K562 (cell line): ENCODE data around the gene GRIN1. TPM values are rescaled to one million over a fixed set of nuclear protein-coding genes. Genes with fewer than 3 reads are reported as not detected.
A peak's percentile ranks its signal among the peaks of the same experiment; 100 is the strongest.

Experiments used
- ARID1B ChIP-seq: fragments of 450-650 bp; IDR thresholded peaks from 2 replicates; pipeline ENCODE4 v1.6.1; 2016; ENCODE audit warnings: antibody characterized with exemption, mild to moderate bottlenecking, inconsistent platforms
- ELK1 ChIP-seq: sonication (generic); formaldehyde crosslinking; IDR thresholded peaks from 2 replicates; pipeline ENCODE4 v1.8.1; 2022; ENCODE audit warnings: missing genetic modification reagents
- LARP7 ChIP-seq: fragments of 450-650 bp; IDR thresholded peaks from 2 replicates; pipeline ENCODE4 v1.6.1; 2016
- MBD1 ChIP-seq: fragments of 250-450 bp; sonication (Bioruptor Pico); IDR thresholded peaks from 2 replicates; pipeline ENCODE4 v1.8.0; 2022; ENCODE audit warnings: inconsistent platforms
- MCM3 ChIP-seq: fragments of 450-650 bp; IDR thresholded peaks from 2 replicates; pipeline ENCODE4 v1.6.1; 2016
- MNT ChIP-seq, 2 experiments: fragments of 450-650 bp; conservative IDR thresholded peaks; 2 replicates each; pipeline ENCODE4 v1.6.1; 2017; ENCODE audit warnings: mild to moderate bottlenecking in 2 of 2, moderate library complexity in 2 of 2
- STAG1 ChIP-seq: sonication (generic); formaldehyde crosslinking; IDR thresholded peaks from 2 replicates; pipeline ENCODE4 v1.5.0; 2020; ENCODE audit warnings: missing genetic modification reagents, borderline replicate concordance
- TEAD1 ChIP-seq, 2 experiments: fragments of 450-650 bp in 1 of 2; sonication (generic) in 1 of 2; formaldehyde crosslinking; IDR thresholded peaks; 2 replicates each; pipeline versions ENCODE4 v1.4.0 to v1.8.0; 2020 to 2022; ENCODE audit warnings: mild to moderate bottlenecking in 2 of 2, missing genetic modification reagents in 1 of 2
- UBTF ChIP-seq, 2 experiments: IDR thresholded peaks; 2 replicates each; pipeline ENCODE4 v1.6.1; 2012; ENCODE audit warnings: improper control_type of control experiment in 2 of 2, low read depth in 2 of 2, low read length in 2 of 2, borderline replicate concordance in 1 of 2
- ZBTB9 ChIP-seq: fragments of 450-650 bp; formaldehyde crosslinking; IDR thresholded peaks from 2 replicates; pipeline ENCODE4 v1.4.0; 2020; ENCODE audit warnings: mild to moderate bottlenecking, moderate library complexity
- ZFP91 ChIP-seq: sonication (generic); formaldehyde crosslinking; IDR thresholded peaks from 2 replicates; pipeline ENCODE4 v1.8.0; 2022; ENCODE audit warnings: mild to moderate bottlenecking, missing genetic modification reagents
- ZNF395 ChIP-seq: fragments of 200-800 bp; sonication (Bioruptor generic); IDR thresholded peaks from 2 replicates; pipeline ENCODE4 v1.6.1; 2017; ENCODE audit warnings: missing genetic modification characterization, missing compliant biosample characterization
- ZNF584 ChIP-seq: fragments of 200-800 bp; sonication (Bioruptor generic); IDR thresholded peaks from 2 replicates; pipeline ENCODE4 v1.6.1; 2016; ENCODE audit warnings: low read depth, mild to moderate bottlenecking, missing genetic modification characterization, missing compliant biosample characterization
- polyA plus RNA-seq, 8 experiments: library from polyadenylated mRNA; depleted of rRNA in 4 of 8; stranded (reverse) in 5 of 8; unstranded in 3 of 8; fragments of >200 nt; fragmentation: Nextera tagmentation in 2 of 8; fragmentation: Illumina TruSeq in 1 of 8; extraction: Ambion mirVana in 2 of 8; extraction: Trizol in 1 of 8; gene quantifications; 2 replicates each; pipeline versions ENCODE4 v1.2.1 to v1.2.3, GENCODE V29; 2011 to 2014; ENCODE audit warnings: inconsistent platforms in 1 of 8, missing spikeins in 1 of 8
- total RNA-seq, 7 experiments: library from RNA; depleted of rRNA in 6 of 7; stranded (reverse); fragments of >200 nt in 6 of 7; fragmentation: Illumina TruSeq in 2 of 7; extraction: Trizol in 2 of 7; gene quantifications; 2 replicates each; pipeline versions ENCODE4 v1.2.1 to v1.2.3, GENCODE V29; 2011 to 2021; ENCODE audit warnings: low replicate concordance in 1 of 7

Gene GRIN1
- total and polyA plus RNA-seq, 9 of the 15 experiments (the other 6 are each of a cell fraction or from before 2014, with no cell fraction given): 0.03 to 0.35 (median 0.16) TPM; not detected in 6

GRCh38 chr9:137188490-137189296, 49.7 kb downstream of the GRIN1 start, which contains the start of the genes ANAPC2 and SSNA1 (continued):
- TF ChIP-seq MNT (conservative IDR thresholded peaks at IDR 0.05): peak; percentile 94 to 98
- peak; percentile 32; the same call in 1 of the 2 replicates for TF ChIP-seq ARID1B
- TF ChIP-seq ZFP91 (CRISPR knock-in tag): no peak
- TF ChIP-seq STAG1: no peak; the same call in 1 of the 2 replicates
- no peak for TF ChIP-seq MBD1 (CRISPR knock-in tag)
- TF ChIP-seq UBTF (IDR thresholded peaks at IDR 0.05; ENCODE audit: borderline replicate concordance in 1 of 2, low read depth in 2 of 2, low read length in 2 of 2): peak; percentile 33 to 90; a peak in 2 of 4 replicates
- peak in 1 of 2 experiments; percentile 67; a peak in 1 of 4 replicates for TF ChIP-seq TEAD1 (CRISPR knock-in tag; IDR thresholded peaks at IDR 0.05)
- TF ChIP-seq ELK1 (CRISPR knock-in tag): no peak
- no peak for TF ChIP-seq LARP7
- TF ChIP-seq ZNF395 (CRISPR knock-in tag): 0 out of 2 replicates have a peak, but pooled peaks have one; percentile 51
- peak; percentile 29; the same call in 1 of the 2 replicates for TF ChIP-seq ZBTB9 (CRISPR knock-in tag)
- TF ChIP-seq ZNF584 (CRISPR knock-in tag): no peak
- TF ChIP-seq MCM3: no peak
